Glomerular visceral epithelial cell (primary cell): Measurements from ENCODE around the gene FGF18.

Experiments
- DNase-seq: peaks from one replicate; pipeline ENCODE4 v3.0.0-alpha.2; 2016; ENCODE audit errors: extremely low spot score

The FGF18 gene

DNA sequence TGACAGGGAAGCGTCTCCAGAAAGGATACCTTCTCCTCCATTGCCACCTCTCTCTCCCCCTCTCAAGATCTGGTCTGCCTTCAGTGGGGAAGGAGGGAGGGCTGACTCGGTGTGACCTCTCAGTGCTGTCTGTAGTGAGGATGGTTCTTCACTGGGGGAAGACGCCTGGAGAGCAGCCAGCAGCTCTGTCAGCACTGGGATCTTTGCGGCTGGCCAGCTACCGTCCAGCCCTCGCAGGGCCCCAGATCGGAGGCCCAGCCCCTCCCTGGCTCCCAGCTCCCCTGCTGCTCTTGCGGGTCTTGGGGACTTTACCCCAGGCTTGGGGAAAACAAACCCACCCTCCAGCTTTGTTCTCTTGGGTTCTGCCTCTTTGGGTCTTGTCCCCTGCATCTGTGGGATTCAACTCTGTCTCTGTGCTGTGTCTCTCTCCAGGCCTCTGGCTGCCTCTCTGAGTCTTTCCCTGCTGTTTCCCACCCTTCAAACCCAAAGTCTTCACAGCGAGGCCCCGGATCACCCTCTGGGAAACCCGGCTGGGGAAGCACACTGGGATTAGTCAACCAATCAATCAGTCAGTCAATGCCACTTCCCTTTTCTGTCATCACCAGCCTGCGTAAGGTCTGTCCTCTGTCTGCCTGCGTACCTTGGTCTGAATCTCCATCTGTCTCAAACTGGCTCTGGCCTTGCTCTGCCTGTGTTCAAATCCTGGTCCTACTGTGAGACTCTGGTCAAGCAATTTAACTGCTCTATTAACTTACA is 23.0 kb downstream of the FGF18 start:
- peak; percentile 20 for DNase-seq

DNA sequence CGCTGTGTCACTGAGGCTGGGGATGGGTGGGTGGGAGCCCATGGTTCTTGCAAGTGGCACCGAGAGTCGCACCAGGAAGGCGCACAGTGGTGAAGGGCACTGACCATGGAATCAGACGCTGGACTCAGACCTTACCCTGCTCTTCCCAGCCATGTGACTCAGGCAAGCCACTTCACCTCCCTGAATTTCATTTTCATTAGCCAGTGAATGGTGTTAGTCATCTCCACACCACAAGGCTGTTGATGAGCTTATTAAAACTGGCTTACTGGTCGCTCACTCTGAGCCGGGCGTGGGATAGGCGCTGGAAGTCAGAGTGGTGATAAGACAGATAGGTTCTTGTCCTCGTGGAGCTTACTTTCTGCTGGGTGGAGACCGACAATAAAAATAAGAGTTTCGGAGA is 25.1 kb downstream of the FGF18 start:
- peak; percentile 60 for DNase-seq

DNA sequence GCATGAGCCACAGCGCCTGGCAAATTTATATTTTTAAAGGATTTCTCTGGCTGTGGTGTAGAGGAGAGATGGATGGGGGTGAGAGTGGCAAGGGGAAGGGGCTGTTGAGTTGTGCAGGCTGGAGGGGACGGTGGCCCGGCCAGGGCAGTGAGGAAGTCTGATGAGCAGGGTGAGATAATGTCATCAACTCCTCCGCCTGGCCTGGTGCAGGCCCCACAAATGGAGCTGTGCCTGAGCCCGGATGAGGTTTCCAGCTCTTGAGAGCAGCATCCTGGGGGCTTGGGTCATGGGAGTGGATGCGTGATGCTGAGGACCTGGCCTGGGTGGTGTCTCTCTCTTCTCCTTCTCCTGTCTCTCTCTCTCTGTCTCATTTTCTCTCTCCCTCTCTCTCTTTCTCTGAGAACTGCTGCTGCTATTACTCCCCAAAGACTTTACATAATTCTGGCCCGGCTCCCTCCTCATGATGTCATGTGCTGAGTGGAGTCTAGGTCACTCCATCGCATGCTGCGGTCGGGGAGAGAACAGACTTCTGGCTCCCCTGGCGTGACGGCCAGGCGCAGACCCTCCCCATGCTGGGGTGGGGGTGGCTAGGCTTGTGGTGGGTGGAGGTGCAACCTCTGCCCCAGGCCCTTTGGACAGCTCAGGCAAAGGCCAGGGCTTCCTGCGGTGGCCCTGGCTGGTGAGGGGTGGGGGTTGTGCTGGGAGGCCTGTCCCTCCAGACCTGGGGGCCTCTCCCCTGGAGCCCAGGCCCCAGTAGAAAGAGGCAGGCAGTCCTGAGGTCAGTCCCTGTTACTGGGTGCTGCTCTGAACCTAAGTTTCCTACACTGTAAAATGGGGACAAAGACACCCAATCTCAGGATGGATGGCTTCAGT is 26.4 kb downstream of the FGF18 start:
- no peak for DNase-seq

DNA sequence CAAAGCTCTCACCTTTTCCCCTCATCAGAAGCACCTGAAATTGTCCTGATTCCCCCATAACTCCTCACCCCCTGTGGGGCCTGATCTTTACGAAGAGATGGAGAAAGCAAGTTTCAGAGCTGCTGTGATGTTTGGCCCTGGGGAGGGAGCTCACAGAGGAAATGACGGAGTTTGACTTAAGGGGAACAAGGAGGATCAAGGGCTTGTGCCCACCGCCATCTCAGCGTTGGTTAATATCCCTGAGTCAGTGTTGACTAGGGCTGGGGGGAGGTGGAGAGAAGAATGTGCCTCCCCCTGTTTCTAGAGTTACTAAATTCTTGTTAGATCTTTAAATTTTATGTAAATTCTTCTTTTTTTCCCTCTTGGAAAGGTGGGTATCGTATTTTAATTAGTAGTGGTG is 27.8 kb downstream of the FGF18 start:
- no peak for DNase-seq

- DNase-seq: no peak
Observed at GRCh38 chr5:171449426-171449825, 30.0 kb downstream of the FGF18 start.

DNA sequence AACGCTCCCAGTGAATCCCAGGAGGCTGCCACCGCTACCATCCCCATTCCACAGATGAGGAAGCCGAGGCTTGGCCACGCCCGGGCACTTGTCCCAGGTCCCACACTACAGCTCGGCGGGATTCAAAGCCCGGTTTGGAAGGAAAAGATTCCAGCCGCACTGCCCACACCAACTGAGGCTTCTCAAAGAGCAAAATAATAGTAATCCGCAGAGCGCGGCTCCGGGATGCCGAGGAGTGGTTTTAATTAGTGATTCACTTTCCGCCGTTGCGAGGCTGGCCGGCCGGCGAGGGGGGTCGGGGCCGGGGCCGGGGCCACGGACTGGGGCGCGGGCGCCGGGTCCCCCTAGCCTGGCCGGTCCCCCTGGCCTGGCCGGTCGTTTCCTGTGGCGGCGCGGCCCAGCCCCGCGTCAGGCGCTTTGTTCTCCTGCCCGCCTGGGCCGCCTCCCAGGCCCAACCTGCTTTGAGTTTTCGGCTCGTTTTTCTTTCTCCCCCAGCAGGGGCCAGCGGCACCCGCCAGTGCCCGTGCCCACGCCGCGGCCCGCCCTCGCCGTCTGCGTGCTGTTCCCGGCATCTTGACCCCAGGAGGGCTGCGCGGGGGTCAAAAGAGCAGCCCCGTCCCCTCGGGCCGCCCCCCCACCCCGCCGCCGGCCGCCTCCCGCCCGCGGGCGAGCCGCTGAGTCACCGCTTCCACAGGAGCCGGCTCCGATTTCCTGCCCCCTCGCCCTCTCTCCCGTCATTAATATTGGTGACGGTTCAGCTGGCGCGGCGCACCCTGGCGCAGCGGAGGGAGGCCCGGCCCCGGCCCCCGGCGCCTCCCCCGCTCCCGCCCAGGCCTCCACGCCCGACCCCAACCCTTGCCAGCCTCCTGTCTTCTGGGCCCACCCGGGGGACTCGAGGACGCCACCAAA is 31.2 kb downstream of the FGF18 start:
- peak; percentile 66 for DNase-seq

DNA sequence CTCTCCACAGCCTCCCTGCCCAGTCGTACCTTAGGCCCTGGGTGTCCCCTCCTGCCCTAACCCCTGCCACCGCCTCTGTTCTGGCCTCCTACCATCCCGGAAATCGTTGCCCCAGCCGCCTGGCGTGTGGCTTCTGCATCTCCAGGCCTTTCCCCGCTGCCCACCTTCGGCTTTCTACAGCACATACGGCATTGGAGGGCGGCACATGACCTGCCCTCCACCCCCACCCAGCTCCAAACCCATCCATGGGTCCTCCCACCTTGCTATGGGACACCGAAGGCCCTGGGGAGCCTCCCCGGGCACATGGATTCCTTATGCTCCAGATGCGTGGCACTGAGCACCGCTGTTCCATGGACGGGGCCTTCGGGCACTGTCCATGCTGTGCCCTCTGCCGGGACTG is 32.0 kb downstream of the FGF18 start:
- no peak for DNase-seq

DNA sequence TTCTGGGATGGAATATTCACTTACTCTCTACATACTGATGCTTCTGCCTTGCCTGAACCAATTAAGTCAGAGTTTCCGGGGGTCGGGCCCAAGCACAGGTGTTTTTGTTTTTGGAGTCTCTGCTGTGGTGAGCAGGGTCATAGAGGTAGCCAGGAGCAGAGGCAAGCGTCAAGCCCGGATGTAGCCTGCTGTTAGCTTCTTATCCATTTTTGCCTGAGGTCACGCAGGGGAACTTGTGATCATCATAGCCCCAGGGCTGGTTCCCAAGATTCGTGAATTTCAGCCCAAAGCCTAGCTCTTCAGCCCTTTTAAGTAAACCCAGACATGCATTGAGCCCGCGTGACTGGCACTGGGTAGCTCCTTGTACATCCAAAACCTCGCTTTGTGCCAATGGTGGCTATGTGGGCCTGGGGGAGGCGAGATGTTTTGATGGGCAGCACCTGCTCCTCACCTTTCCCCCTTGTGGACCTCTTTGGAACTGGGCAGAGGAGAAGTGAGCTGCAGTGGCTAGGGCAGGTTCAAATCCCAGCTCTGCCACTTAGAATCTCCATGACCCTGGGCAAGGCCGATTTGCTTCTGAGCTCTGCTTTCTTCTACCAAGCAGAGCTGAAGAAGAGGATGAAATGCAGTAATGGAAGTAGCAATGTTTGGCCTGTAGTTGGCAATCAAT is 33.7 kb downstream of the FGF18 start:
- no peak for DNase-seq

- DNase-seq: no peak
Observed at GRCh38 chr5:171453988-171454387, 34.5 kb downstream of the FGF18 start.

GRCh38 chr5:171454549-171454948 is 35.1 kb downstream of the FGF18 start:
- DNase-seq: no peak

DNA sequence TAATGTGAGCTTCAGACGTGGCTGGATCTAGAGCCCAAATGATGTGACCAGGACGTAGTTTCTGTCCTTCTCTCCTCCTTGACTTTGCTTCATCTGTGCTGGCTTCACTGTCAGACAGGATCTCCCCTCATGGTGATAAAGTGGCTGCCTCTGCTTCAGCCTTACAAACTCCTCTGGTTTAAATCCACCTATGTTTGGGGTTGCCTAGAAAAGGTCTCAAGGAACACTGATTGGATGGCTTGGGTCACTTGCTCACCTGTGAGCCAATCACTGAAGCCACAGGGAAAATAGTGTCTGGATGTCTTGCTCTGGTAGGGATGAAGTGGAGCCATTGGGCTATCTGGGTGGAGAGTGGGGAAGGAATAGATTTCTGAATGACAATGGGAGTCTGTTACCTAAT is 36.1 kb downstream of the FGF18 start:
- no peak for DNase-seq

GRCh38 chr5:171457208-171457981 is 37.9 kb downstream of the FGF18 start:
- no peak for DNase-seq

DNA sequence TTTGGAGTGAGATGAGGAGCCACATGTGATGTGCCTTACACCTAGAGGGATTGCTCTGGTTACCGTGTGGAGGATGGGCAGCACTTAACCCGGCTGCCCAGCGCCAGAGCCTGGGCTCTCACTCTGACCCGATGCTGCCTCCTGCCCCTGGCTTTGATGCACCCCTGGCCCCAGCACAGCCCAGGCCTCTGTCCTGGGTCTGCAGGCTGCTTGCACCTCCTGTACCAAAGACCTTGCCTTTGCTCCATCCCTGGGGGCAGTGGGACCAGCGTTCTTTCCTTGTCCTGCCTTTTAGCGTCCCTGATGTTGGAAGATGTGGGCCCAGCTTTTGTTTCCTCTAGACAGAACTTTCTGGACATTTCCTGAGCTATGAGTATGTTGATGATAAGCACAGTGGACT is 40.4 kb downstream of the FGF18 start:
- DNase-seq: no peak

DNA sequence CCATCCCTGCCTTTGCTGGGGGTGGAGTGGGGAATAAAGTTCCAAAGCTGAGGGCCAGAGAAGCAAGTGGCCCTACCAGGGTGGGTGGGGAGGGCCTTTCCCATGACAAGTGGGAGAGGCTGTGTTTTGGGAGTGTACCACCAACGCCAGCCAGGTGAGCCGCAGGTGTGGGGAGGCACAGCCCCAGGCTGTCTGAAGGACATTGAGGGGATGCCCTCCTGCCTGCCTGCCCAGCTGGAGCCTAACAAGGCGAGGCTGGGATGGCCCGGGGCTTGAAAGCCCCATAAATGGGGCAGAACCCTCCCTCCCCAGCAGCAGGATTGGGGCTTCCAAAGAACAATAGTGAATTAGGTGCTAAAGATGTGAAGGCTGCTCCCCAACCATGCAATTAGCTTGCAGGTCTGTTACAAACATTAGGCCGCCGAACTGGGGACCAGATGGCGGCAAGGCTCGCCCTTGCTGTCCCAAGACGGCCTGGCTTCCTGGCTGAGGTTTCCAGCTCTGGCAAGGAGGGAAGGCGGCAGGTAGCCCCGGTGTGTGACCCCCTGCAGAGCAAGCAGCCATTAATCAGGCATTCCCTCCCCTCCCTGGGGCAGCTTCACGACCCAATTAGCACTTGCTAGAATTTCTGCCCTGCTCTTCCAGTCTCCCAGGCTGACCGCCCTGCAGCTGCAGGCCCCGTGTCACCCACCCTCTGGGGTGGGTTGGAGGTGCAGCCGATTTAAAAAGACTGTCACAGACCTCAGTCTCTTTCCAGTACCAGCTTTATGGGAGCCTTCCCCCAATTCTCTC is 42.9 kb downstream of the FGF18 start:
- DNase-seq: no peak

DNA sequence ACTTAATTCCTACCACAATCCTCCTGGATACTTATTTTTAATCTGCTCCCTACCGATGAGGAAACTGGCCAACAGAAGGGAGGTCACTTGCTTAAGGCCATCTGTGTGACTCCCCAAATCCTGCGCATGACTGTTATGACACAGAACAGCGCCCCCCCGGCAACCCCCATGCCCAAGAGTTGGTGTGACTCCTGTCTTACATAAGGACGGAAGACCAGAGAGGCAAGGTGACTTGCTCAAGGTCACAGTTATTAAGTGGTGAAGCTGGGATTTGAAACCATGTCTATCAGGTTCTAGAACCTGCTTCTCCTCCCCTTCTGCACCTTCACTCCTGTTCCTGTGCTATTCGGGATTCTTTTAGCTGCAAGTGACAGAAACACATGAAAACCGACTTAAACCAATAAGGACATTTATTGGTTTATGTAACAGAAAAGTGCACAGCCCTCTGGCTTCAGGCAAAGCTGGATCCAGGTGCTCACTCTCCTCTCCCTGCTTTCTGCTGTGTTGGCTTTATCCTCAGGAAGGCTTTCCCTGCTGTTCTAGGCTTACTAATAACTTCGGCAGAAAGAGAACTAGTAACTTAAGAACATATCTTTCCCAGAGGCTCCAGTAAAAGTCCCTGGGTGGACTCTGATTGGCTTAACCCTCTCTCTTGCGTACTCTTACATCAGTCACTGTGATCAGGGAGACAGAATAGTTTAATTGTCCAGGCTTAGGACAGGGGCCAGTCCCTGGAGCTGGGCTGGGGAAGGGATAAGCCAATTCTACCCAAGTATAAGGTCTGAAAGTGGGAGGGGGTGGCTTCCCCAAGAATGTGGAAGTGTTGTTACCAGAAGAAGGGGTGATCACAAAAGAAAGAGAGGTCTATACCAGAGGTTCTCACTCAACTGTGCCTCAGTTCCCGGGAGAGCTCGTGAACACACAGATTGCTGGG is 43.7 kb downstream of the FGF18 start:
- DNase-seq: no peak

GRCh38 chr5:171463862-171464229 is 44.4 kb downstream of the FGF18 start:
- DNase-seq: no peak

- DNase-seq: no peak
Observed at GRCh38 chr5:171464829-171465228, 45.4 kb downstream of the FGF18 start.

DNA sequence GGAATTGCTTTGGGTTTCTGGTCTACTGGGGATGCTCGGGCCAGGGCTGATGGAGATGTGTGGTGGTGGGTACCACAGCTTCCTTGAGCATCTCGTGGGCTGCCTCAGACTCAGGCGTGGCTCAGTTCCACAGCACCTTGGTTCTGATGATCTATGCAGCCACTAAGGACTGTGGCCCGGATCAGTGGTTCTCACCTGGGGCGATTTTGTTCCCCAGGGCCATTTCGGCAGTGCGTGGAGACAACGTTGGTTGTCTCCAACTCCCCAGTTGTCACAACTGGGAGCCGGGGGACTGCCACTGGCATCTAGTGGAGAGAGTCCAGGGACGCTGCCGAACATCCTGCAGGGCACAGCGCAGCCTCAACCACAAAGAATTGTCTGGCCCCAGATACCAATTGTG is 47.7 kb downstream of the FGF18 start:
- DNase-seq: no peak

GRCh38 chr5:171469326-171469725 is 49.9 kb downstream of the FGF18 start:
- DNase-seq: no peak
